GM18951 (cell line): Measurements from ENCODE around the gene MEF2C.

Experiments
- POLR2A ChIP-seq: IDR thresholded peaks from 4 replicates; pipeline ENCODE4 v1.6.1; 2011; ENCODE audit warnings: mild to moderate bottlenecking; ENCODE audit not compliant: insufficient read length, insufficient read depth; ENCODE audit errors: extremely low read depth
- in situ Hi-C: fragments of 300-500 bp; cut with MboI; formaldehyde crosslinking; loops from one replicate; pipeline ENCODE4 v1.12.0; 2022; ENCODE audit warnings: low sequenced_read_pairs, mixed read lengths, inconsistent platforms; ENCODE audit not compliant: unreplicated experiment

The MEF2C gene

GRCh38 chr5:88883836-88884607, 1.0 kb upstream of the MEF2C start:
- in situ Hi-C loops = loop anchor here (25.0 kb wide), 1 partner anchor 428 kb away; no protein-coding TSS in a partner anchor

DNA sequence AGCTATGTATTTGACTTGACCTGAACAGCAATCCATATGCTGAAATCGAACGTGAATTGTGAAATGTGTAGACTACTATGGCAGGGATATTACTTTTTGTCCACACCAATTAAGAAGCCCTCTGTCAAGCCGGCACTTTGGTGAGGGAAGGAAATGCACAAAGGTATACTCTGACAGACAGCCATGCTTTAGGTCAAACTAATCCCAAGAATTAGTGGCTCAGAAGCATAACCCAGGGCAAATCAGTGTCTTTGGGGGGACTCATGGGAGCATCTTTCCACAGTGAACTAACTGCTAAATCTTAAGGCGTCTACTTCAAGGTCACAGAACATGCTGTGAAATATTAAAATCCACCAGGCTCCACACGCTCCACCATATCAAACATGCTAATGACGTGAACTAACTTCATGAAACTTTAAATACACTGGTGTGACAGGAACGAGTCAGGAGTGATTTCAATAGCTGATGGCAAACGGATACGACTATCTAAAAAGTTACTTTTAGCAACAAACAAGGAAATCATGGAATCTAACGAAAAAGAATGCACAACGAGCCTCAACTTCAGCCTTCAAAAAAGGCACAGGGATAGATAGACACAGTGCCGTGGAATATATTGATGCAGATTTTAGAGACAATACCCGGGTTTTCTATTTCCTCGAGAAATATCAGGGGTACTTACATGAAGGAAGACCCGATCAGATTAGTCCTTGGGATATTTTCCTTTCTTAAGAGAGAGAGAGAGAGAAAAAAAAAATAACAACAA, 527 bp downstream of the MEF2C start:
- TF ChIP-seq POLR2A = no peak
- in situ Hi-C loops = loop anchor here (25.0 kb wide), 1 partner anchor 430 kb away; no protein-coding TSS in a partner anchor

More at GRCh38 chr5:88883836-88884607, 1.0 kb upstream of the MEF2C start:
- peak; percentile 51 for TF ChIP-seq POLR2A

DNA sequence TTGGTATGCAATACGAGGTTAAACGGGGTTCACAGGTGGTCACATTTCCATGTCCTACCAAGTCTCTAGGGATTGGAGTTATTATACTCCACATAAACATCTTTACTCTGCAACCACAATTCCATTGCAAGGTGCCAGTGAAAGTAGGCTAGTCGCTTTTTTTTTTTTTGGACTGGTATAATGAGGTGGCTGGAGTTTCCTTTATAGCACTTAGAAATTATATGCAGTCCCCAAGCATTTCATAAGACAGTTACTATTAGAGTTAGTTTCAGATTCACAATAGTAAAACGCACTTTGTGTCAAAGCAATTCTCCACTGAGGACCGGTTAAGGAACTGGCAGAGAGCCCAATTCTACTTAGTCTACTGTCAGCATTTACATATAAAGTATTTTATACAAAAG, 1.4 kb downstream of the MEF2C start:
- in situ Hi-C loops = loop anchor here (25.0 kb wide), 1 partner anchor 431 kb away; no protein-coding TSS in a partner anchor
- TF ChIP-seq POLR2A = no peak

DNA sequence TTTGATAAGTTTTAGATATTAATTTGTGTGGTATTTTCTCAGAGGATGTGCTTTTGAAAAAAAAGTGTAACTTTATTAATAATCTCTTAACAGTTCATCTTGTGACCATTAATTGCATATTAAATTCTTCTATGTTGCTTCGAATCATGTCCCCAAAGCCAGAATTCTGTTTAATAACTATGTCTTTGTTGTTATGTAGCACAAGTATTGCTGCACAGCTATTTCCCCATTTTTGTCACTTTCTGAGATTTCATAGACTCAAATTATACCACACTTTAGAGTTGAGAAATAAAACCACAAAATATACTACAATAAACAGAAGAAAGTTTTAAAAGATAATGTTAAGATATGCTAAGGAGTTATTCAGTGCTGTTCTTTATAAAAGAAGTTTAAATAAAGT, 2.8 kb downstream of the MEF2C start:
- no peak for TF ChIP-seq POLR2A
- in situ Hi-C loops = loop anchor here (25.0 kb wide), 1 partner anchor 432 kb away; no protein-coding TSS in a partner anchor

GRCh38 chr5:88879724-88880123, 3.3 kb downstream of the MEF2C start:
- in situ Hi-C loops = loop anchor here (25.0 kb wide), 1 partner anchor 433 kb away; no protein-coding TSS in a partner anchor
- no peak for TF ChIP-seq POLR2A

GRCh38 chr5:88878976-88879375, 4.0 kb downstream of the MEF2C start:
- in situ Hi-C loops = loop anchor here (25.0 kb wide), 1 partner anchor 433 kb away; no protein-coding TSS in a partner anchor
- TF ChIP-seq POLR2A = no peak

GRCh38 chr5:88877826-88878225, 5.2 kb downstream of the MEF2C start:
- in situ Hi-C loops = loop anchor here (25.0 kb wide), 1 partner anchor 434 kb away; no protein-coding TSS in a partner anchor
- TF ChIP-seq POLR2A = no peak

- in situ Hi-C loops = loop anchor here (25.0 kb wide), 1 partner anchor 436 kb away; no protein-coding TSS in a partner anchor
These were observed 6.3 kb downstream of the MEF2C start for GRCh38 chr5:88876714-88877113.

GRCh38 chr5:88875341-88876234, 7.4 kb downstream of the MEF2C start:
- TF ChIP-seq POLR2A = no peak
- in situ Hi-C loops = loop anchor here (25.0 kb wide), 1 partner anchor 437 kb away; no protein-coding TSS in a partner anchor

More at GRCh38 chr5:88876714-88877113, 6.3 kb downstream of the MEF2C start:
- no peak for TF ChIP-seq POLR2A

- no peak for TF ChIP-seq POLR2A
- in situ Hi-C loops = no loop called here
These were observed 9.5 kb downstream of the MEF2C start for GRCh38 chr5:88873447-88873846.

- no peak for TF ChIP-seq POLR2A
- in situ Hi-C loops = no loop called here
These were observed 10.0 kb downstream of the MEF2C start for GRCh38 chr5:88872971-88873370.

DNA sequence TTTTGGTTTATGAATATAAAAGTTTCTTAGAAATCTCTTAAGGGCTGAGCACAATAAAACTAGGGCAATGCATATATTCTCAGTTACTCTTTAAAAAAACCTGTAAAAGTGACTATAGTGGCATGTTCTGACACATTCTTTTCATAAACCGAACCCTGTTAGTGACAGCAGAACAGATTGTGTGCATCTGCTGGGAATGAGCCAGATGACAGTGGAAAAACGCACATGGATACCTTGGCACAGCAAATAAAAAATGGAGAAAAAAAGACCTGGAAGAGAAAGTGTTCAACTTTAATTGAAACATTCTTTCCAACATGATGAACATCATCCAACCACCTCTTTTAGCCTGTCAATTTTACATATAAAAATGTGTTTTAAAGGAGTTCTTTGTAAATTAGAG, 12.7 kb downstream of the MEF2C start:
- TF ChIP-seq POLR2A = no peak
- in situ Hi-C loops = no loop called here

DNA sequence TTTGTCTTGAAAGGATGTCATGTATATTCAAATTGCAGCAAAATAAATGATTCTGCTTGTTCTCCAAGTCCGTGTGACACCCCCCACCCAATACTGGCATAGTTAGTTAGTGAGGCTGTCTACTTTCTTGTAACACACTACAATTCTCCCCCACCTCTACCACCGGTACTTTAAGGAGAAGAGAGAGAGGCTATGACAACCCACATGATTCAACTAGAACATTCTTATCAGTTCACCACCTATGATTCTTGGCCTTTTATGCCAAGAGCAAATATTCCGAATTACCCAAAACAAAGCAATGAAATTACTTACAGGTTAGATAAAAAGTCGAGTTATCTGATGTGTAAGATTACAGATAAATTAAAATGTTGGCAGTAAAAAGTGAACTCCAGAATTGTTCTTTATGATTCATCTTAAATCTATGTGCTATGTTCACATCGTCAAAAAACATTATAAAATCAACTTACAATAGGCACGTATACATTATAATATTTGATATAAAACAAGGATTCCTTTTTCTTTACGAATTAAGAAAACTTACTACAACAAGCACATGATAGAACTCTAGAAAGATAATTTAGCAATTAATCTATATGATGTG, 14.4 kb downstream of the MEF2C start:
- in situ Hi-C loops = no loop called here
- no peak for TF ChIP-seq POLR2A
